DND-41 (cell line): Measurements from ENCODE around the gene UVRAG.

ENCODE experiments used
- ATAC-seq: fragments of 200-7000 bp; cut with Tn5 transposase; 3 replicates; pipeline ENCODE4 v1.9.1; 2021; ENCODE audit warnings: low read depth; ENCODE audit not compliant: insufficient read depth
- DNase-seq: peaks from one replicate; pipeline ENCODE4 v3.0.0-alpha.2; 2020
- H2AFZ ChIP-seq: 2 replicates; pipeline ENCODE4 v1.6.0; 2012; ENCODE audit warnings: low read depth, low read length
- H3K27ac ChIP-seq: 2 replicates; pipeline ENCODE4 v1.5.1; 2012; ENCODE audit warnings: low read length, inconsistent platforms
- H3K27me3 ChIP-seq: fragments of 200-600 bp; sonication (generic); 2 replicates; pipeline ENCODE4 v1.6.0; 2012; ENCODE audit warnings: low read length, mild to moderate bottlenecking, inconsistent platforms; ENCODE audit not compliant: insufficient read depth, poor library complexity
- H3K36me3 ChIP-seq: 2 replicates; pipeline ENCODE4 v1.5.1; 2012; ENCODE audit warnings: low read length, inconsistent platforms; ENCODE audit not compliant: insufficient read depth
- H3K4me1 ChIP-seq: 2 replicates; pipeline ENCODE4 v1.5.1; 2012; ENCODE audit warnings: mild to moderate bottlenecking, low read length; ENCODE audit not compliant: insufficient read depth
- H3K4me2 ChIP-seq: 2 replicates; pipeline ENCODE4 v1.6.0; 2012; ENCODE audit warnings: mild to moderate bottlenecking, moderate library complexity, low read length, inconsistent platforms; ENCODE audit not compliant: insufficient read depth
- H3K4me3 ChIP-seq, 2 experiments: fragments of 200-600 bp in 1 of 2; shearing (Covaris generic) in 1 of 2; 2 replicates each; pipeline ENCODE4 v1.5.1; 2012 to 2016; ENCODE audit warnings: inconsistent platforms in 2 of 2, low read length in 2 of 2, mild to moderate bottlenecking in 2 of 2, low read depth in 1 of 2, moderate library complexity in 1 of 2
- H3K79me2 ChIP-seq: 2 replicates; pipeline ENCODE4 v1.6.0; 2012; ENCODE audit warnings: low read length, inconsistent platforms; ENCODE audit not compliant: insufficient read depth
- H3K9ac ChIP-seq: 2 replicates; pipeline ENCODE4 v1.6.0; 2012; ENCODE audit warnings: low read depth, mild to moderate bottlenecking, inconsistent platforms, low read length, moderate library complexity
- H3K9me3 ChIP-seq: 2 replicates; pipeline ENCODE4 v1.5.1; 2012; ENCODE audit warnings: low read length, moderate library complexity, mild to moderate bottlenecking, inconsistent platforms; ENCODE audit not compliant: insufficient read depth, severe bottlenecking
- H4K20me1 ChIP-seq: 2 replicates; pipeline ENCODE4 v1.6.0; 2012; ENCODE audit warnings: low read length; ENCODE audit not compliant: insufficient read depth
- EZH2 ChIP-seq: IDR thresholded peaks from 3 replicates; pipeline ENCODE4 v1.6.1; 2012; ENCODE audit warnings: borderline replicate concordance, low read depth, mild to moderate bottlenecking, moderate library complexity, low read length, inconsistent platforms; ENCODE audit not compliant: severe bottlenecking
- TF ChIP-seq, protein P1 (sequence below): IDR thresholded peaks from 2 replicates; pipeline ENCODE4 v1.5.1; 2012; ENCODE audit warnings: borderline replicate concordance, low read length, moderate library complexity, mild to moderate bottlenecking; ENCODE audit not compliant: poor library complexity, severe bottlenecking; ENCODE audit errors: extremely low read depth

Gene UVRAG

DNA sequence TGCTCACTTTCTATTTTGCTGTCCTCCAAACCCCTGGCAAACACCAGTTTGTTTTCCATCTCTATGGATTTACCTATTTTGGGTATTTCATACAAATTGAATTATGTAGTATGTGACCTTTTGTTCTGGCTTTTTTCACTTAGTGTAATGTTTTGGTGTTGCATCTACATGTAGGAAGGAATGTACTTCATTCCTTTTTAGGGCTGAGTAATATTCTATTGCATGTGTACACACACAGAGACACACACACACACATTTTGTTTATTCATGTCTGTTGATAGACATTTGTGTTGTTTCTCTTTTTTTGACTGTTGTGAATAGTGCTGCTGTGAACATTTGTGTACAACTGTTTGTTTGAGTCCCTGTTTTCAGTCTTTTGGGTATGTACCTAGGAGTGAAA lies 90.4 kb downstream of the UVRAG start:
- no peaks in the 10 kb centered on the region for H3K27me3 ChIP-seq
- H3K36me3 ChIP-seq = no peaks in the 10 kb centered on the region
- ATAC-seq (no peak), DNase-seq (no peak)
- H2AFZ ChIP-seq = no peak overlapping the region
- H3K4me1 ChIP-seq = no peaks in the 10 kb centered on the region
- peaks cover 5% of the 10 kb centered on the region; the same call in 1 of the 2 replicates for H4K20me1 ChIP-seq
- H3K4me3 ChIP-seq = no peak overlapping the region
- no peaks in the 10 kb centered on the region; the same call in 1 of the 2 replicates for H3K79me2 ChIP-seq
- no peak overlapping the region for H3K9ac ChIP-seq
- H3K27ac ChIP-seq = no peak overlapping the region
- H3K4me2 ChIP-seq = no peak overlapping the region
- H3K9me3 ChIP-seq = no peaks in the 10 kb centered on the region
- no peak for TF ChIP-seq EZH2

DNA sequence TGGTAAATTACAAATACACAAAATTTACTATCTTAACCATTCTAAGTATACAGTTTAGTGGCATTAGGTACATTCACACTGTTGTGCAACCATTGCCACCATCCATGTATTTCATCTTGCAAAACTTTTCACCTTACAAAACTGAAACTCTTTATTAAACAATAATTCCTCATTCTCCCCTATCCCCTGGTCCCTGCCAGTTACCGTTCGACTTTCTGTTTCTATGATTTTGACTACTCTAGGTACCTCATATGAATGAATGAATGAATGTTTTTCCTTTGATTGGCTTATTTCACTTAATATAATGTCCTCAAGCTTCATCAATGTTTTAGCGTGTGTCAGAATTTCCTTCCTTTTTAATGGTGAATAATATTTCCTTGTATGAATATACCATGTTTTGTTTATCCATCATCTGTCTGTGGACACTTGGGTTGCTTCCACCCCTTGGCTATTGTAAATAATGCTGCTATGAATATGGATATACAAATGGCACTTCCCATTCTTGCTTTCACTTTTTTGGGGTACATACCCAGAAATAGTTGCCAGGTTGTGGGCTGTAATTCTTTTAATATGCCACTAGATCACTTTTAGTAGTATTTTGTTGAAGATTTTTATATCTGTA lies 93.0 kb downstream of the UVRAG start:
- Histone ChIP-seq H3K9me3 (no peaks in the 10 kb centered on the region), H3K9ac (no peak overlapping the region), H4K20me1 (peaks cover 11% of the 10 kb centered on the region; the same call in 1 of the 2 replicates), H3K4me1 (no peaks in the 10 kb centered on the region), H3K36me3 (peaks cover 5% of the 10 kb centered on the region; the same call in 1 of the 2 replicates), H2AFZ (no peak overlapping the region), H3K4me3 (no peak overlapping the region), H3K27me3 (no peaks in the 10 kb centered on the region), H3K4me2 (no peak overlapping the region), H3K27ac (no peak overlapping the region), H3K79me2 (no peaks in the 10 kb centered on the region; the same call in 1 of the 2 replicates)
- DNase-seq (no peak), ATAC-seq (no peak)
- TF ChIP-seq, protein P1, sequence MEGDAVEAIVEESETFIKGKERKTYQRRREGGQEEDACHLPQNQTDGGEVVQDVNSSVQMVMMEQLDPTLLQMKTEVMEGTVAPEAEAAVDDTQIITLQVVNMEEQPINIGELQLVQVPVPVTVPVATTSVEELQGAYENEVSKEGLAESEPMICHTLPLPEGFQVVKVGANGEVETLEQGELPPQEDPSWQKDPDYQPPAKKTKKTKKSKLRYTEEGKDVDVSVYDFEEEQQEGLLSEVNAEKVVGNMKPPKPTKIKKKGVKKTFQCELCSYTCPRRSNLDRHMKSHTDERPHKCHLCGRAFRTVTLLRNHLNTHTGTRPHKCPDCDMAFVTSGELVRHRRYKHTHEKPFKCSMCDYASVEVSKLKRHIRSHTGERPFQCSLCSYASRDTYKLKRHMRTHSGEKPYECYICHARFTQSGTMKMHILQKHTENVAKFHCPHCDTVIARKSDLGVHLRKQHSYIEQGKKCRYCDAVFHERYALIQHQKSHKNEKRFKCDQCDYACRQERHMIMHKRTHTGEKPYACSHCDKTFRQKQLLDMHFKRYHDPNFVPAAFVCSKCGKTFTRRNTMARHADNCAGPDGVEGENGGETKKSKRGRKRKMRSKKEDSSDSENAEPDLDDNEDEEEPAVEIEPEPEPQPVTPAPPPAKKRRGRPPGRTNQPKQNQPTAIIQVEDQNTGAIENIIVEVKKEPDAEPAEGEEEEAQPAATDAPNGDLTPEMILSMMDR = no peak
- TF ChIP-seq EZH2 = no peak

DNA sequence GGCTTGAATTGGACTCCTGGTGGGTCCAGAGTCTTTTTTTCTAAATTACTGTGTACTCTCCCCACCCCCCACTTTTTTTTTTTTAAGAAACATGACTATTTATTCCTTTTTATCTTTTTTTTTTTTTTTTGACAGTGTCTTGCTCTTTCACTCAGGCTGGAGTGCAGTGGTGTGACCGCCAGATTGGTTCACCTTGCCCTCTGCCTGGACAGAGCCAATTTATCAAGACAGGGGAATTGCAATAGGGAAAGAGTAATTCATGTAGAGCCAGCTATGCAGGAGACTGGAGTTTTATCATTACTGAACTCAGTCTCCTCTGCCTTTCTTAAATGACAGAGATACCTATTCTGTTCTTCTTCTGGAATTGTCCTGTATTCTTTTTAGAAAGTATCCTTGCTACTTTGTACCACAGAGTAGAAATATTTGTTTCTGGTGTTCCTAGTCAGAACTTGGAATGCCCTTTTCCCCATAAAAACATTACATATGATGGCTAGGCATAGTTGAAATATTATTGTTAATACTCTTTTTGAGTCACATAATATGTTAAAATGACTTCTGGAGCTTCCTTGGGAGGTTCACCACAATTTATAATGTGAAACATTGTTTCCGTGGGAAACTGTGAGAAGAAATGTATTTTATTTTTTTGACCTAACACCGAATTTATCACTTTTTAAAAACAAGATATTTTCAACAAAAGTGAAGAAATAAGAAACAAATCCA lies 95.6 kb downstream of the UVRAG start:
- no peak for TF ChIP-seq EZH2
- TF ChIP-seq, protein P1 = no peak
- ATAC-seq = no peak
- DNase-seq = no peak
- Histone ChIP-seq H3K36me3 (peaks cover 12% of the 10 kb centered on the region; the same call in 1 of the 2 replicates), H4K20me1 (peaks cover 11% of the 10 kb centered on the region; the same call in 1 of the 2 replicates), H3K27ac (no peak overlapping the region), H3K9ac (no peak overlapping the region), H3K4me2 (no peak overlapping the region), H3K9me3 (no peaks in the 10 kb centered on the region), H3K27me3 (no peaks in the 10 kb centered on the region), H3K4me3 (no peak overlapping the region), H2AFZ (no peak overlapping the region), H3K79me2 (no peaks in the 10 kb centered on the region; the same call in 1 of the 2 replicates), H3K4me1 (no peaks in the 10 kb centered on the region)

GRCh38 chr11:75911459-75911858 lies 96.4 kb downstream of the UVRAG start:
- peaks cover 11% of the 10 kb centered on the region; the same call in 1 of the 2 replicates for H4K20me1 ChIP-seq
- no peak for DNase-seq
- no peak for TF ChIP-seq EZH2
- TF ChIP-seq, protein P1 = no peak
- peaks cover 12% of the 10 kb centered on the region; the same call in 1 of the 2 replicates for H3K36me3 ChIP-seq
- no peak overlapping the region for H3K27ac ChIP-seq
- H3K9me3 ChIP-seq = no peaks in the 10 kb centered on the region
- H3K4me2 ChIP-seq = no peak overlapping the region
- no peak overlapping the region for H2AFZ ChIP-seq
- no peak for ATAC-seq
- H3K4me3 ChIP-seq = no peak overlapping the region
- no peaks in the 10 kb centered on the region; the same call in 1 of the 2 replicates for H3K79me2 ChIP-seq
- no peaks in the 10 kb centered on the region for H3K4me1 ChIP-seq
- H3K27me3 ChIP-seq = no peaks in the 10 kb centered on the region
- H3K9ac ChIP-seq = no peak overlapping the region
